Right cardiac atrium (tissue), 5 donors: Measurements from ENCODE around the gene VWA1. TPM values are rescaled to one million over a fixed set of nuclear protein-coding genes. Genes with fewer than 3 reads are reported as not detected.
"Not testable (repeated sequence)": the region's sequence is repeated elsewhere in the genome, so short reads cannot be mapped to it uniquely, and the experiment has no call there.

ENCODE experiments used
- ATAC-seq, 2 donors: fragments of 200-7000 bp; cut with Tn5 transposase; one replicate each; pipeline versions ENCODE4 v1.8.0 to v1.9.1; 2020; ENCODE audit warnings: moderate library complexity in 2 of 2, mild to moderate bottlenecking in 1 of 2
- DNase-seq, 3 donors: peaks; one replicate each; pipeline ENCODE4 v3.0.0-alpha.2; 2020
- H3K27ac ChIP-seq: one replicate; pipeline ENCODE4 v1.5.1; 2013; ENCODE audit warnings: mild to moderate bottlenecking, low read length, control low read depth, moderate library complexity
- H3K27me3 ChIP-seq: one replicate; pipeline ENCODE4 v1.6.1; 2013; ENCODE audit not compliant: control insufficient read depth, insufficient read depth
- H3K4me1 ChIP-seq: one replicate; pipeline ENCODE4 v1.6.1; 2013; ENCODE audit warnings: low read length; ENCODE audit not compliant: control insufficient read depth, insufficient read depth
- H3K4me3 ChIP-seq: one replicate; pipeline ENCODE4 v1.5.1; 2013; ENCODE audit warnings: low read length, control low read depth
- H3K9me3 ChIP-seq: one replicate; pipeline ENCODE4 v1.6.1; 2013; ENCODE audit warnings: low read length; ENCODE audit not compliant: control insufficient read depth
- WGBS: extraction: QIAGEN DNeasy Blood & Tissue Kit; methylation state at CpG from one replicate; pipeline ENCODE4 v1.1.7; 2013; 5-methylcytosine and 5-hydroxymethylcytosine counted together
- intact Hi-C, 4 donors: fragments of 100-400 bp; cut with DNase I; formaldehyde crosslinking; loops; one replicate each; pipeline versions ENCODE4 v1.11.0 to v1.14.0; 2022 to 2023
- polyA plus RNA-seq: library from polyadenylated mRNA; stranded (reverse); fragments of 200-250 nt; gene quantifications from one replicate; pipeline ENCODE4 v1.2.3, GENCODE V29; 2013
- total RNA-seq, 4 donors: library from RNA; stranded (reverse); fragmentation: NEBNext Ultra II Directional; extraction: Animal tissue kit (Norgen Biotek cat#: 25700); gene quantifications; one replicate each; pipeline ENCODE4 v1.2.1, GENCODE V29; 2021
- donor health status: healthy with polysubstance abuse.
- donor health status: DM: no; HTN: yes; CAD: no.
- donor health status: DM: no; HTN: no; CAD: no.
- donor health status: DM: no; HTN: yes; CAD: no; lungs with severe emphysema.
- donor health status: DM: yes; HTN: yes; CAD: no.

The VWA1 gene
- total and polyA plus RNA-seq, 5 donors = 17.3 to 38.6 (median 25.1) TPM

- intact Hi-C loops = no loop called here
- no peaks in the 10 kb centered on the region for H3K27me3 ChIP-seq
- H3K4me1 ChIP-seq = no peaks in the 10 kb centered on the region
- no peak for ATAC-seq
- no peaks in the 10 kb centered on the region for H3K9me3 ChIP-seq
- WGBS = 71% methylated on average over 12 of the region's 12 CpGs
- H3K27ac ChIP-seq = no peak overlapping the region
- DNase-seq = peak in 1 of 3 donors; percentile 40
- no peak overlapping the region for H3K4me3 ChIP-seq
Observed at GRCh38 chr1:1425426-1425752, 10.1 kb upstream of the VWA1 start.

DNA sequence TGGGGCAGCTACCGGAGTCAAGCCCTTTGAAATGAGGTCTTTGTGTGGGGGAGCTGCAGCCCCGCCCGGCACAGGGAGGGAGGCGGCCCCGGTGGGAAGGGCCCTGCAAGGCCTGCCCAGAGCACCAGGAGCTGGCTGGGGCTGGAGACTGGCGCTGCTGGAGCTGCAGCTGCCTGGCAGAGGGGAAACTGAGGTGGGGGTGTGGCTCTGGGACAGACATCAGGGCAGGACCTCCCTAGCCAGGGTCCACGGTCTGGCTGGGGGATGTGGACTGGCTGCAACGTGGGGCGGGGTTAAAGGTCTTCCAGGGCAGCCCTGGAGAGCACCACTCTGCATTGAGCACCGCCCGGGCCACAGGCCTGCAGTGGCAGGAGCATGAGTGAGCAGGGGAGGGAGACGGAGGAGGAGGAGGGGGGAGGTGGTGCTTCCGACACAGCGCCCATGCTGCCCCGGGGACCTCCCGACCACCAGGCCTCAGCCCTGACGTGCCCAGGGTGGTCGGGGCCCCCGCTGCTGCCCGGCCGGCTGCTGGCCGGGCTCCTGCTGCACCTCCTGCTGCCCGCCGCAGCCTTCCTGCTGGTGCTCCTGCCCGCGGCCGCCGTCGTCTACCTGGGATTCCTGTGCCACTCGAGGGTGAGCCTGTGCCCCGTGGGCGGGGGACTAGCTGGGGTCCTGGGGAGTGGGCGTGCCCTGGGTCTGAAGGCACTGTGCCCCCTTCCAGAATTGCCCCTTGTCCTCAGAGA, 9.6 kb upstream of the VWA1 start:
- H3K4me3 ChIP-seq = no peak overlapping the region
- peaks cover 3% of the 10 kb centered on the region for H3K4me1 ChIP-seq
- H3K27me3 ChIP-seq = no peaks in the 10 kb centered on the region
- no peaks in the 10 kb centered on the region for H3K9me3 ChIP-seq
- intact Hi-C loops = no loop called here
- H3K27ac ChIP-seq = no peak overlapping the region
- DNase-seq (peak in 2 of 3 donors; percentile 41 to 59), ATAC-seq (no peak)
- 59% methylated on average over 33 of the region's 33 CpGs for WGBS

DNA sequence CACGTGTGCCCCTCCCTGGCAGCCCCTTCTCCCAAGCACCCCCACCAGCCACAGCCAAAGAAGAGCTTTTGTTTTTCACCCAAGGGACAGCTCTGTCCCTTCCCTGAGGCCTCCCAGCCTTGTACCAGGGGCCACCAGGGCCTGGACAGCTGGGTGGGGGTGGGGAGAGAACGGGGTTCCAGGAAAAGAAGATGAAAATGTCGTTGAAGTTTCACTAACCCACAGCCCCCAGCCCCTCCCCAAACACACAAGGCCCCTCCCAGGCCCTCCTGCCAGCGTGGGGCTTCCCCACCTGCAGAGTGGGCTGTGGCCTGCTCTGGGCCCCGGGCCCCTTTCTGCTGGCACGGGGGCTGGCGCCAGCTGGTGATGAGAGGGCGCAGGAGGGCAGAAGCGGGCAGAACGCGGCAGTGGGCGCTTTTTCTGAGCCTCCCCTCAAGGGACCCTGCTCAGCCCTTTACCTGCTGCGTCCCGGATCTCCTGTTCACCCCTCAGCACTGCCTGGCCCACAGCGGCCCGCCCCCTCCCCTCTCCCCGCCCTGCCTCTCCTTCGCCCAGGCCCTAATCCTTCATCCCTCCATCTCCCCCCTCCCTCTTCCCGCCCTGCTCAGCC, 8.9 kb upstream of the VWA1 start:
- peak in 2 of 3 donors; percentile 16 to 55 for DNase-seq
- whole genome bisulfite sequencing = 47% methylated on average over 19 of the region's 19 CpGs
- no peak for ATAC-seq
- intact Hi-C loops = no loop called here
- H3K9me3 ChIP-seq = no peaks in the 10 kb centered on the region
- H3K4me3 ChIP-seq = no peak overlapping the region
- H3K27ac ChIP-seq = no peak overlapping the region
- peaks cover 3% of the 10 kb centered on the region for H3K4me1 ChIP-seq
- H3K27me3 ChIP-seq = no peaks in the 10 kb centered on the region

GRCh38 chr1:1427106-1427819, 8.2 kb upstream of the VWA1 start:
- intact Hi-C loops = no loop called here
- no peaks in the 10 kb centered on the region for H3K27me3 ChIP-seq
- peak overlapping the region; percentile 74 for H3K4me3 ChIP-seq
- ATAC-seq = peak in 1 of 2 donors; percentile 25
- no peaks in the 10 kb centered on the region for H3K9me3 ChIP-seq
- no peak overlapping the region for H3K27ac ChIP-seq
- peaks cover 4% of the 10 kb centered on the region for H3K4me1 ChIP-seq
- WGBS = 15% methylated on average over 66 of the region's 66 CpGs
- DNase-seq = peak; percentile 41 to 71 (median 63)

- no peak for DNase-seq
- no peak for ATAC-seq
- peak overlapping the region; percentile 74 for H3K4me3 ChIP-seq
- intact Hi-C loops = no loop called here
- peaks cover 6% of the 10 kb centered on the region for H3K4me1 ChIP-seq
- H3K9me3 ChIP-seq = no peaks in the 10 kb centered on the region
- H3K27me3 ChIP-seq = no peaks in the 10 kb centered on the region
- WGBS = 0% methylated on average over 17 of the region's 22 CpGs
- H3K27ac ChIP-seq = no peak overlapping the region
Observed at GRCh38 chr1:1427820-1428148, 7.7 kb upstream of the VWA1 start.

DNA sequence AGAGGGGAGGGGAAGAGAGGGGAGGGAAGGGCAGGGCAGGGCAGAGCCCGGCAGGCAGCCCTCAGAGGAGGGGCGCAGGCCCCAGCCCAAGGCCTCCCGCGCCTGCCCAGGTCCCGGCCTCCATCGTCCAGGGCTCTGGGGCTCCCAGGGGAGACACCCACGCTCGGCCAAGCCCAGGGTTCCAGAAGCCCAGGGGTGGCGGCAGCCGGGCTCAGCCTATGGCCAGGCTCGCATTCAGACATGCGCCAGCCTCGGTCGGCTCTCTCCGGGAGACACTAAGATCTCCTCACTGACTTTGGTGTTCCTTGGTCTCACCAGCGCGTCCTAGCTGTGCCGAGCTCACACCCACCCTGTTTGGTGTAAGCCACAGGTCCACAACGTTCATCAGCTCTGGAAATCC, 7.3 kb upstream of the VWA1 start:
- H3K4me3 ChIP-seq = no peak overlapping the region
- no peaks in the 10 kb centered on the region for H3K27me3 ChIP-seq
- no peak overlapping the region for H3K27ac ChIP-seq
- DNase-seq (peak in 2 of 3 donors; percentile 57 to 65), ATAC-seq (no peak)
- WGBS = 74% methylated on average over 19 of the region's 19 CpGs
- intact Hi-C loops = no loop called here
- H3K4me1 ChIP-seq = peaks cover 6% of the 10 kb centered on the region
- H3K9me3 ChIP-seq = no peaks in the 10 kb centered on the region

DNA sequence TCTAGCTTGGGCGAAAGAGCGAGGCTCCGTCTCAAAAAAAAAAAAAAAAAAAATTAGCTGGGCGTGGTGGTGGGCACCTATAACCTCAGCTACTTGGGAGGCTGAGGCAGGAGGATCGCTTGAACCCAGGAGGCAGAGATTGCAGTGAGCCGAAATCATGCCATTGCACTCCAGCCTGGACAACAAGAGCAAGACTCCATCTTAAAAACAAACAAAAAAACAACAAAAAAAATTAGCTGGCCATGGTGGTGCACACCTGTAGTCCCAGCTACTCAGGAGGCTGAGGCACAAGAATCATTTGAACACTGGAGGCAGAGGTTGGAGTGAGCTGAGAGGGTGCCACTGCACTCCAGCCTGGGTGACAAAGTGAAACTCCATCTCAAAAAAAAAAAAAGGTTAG, 6.5 kb upstream of the VWA1 start:
- H3K27ac ChIP-seq, H3K9me3 ChIP-seq, H3K4me1 ChIP-seq, H3K4me3 ChIP-seq, H3K27me3 ChIP-seq, intact Hi-C loops, ATAC-seq: not testable (repeated sequence)
- peak in 1 of 3 donors; percentile 9 for DNase-seq
- 97% methylated on average over 6 of the region's 6 CpGs for WGBS

DNA sequence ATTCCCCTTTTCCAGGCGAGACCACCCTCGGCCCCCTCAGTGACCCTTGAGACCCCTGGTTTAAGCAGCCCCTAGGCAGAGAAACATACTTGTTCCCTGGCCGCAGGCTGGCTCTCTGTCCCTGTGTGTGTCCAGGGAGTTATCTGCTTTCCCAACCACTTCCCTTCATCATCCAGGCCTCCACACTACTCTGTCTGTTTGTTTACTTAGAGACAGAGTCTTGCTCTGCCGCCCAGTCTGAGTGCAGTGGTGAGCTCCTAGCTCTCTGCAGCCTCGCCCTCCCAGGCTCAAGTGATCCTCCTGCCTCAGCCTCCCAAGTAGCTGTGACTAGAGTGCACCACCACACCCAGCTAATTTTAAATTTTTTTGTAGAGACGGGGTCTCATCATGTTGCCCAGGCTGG, 5.8 kb upstream of the VWA1 start:
- intact Hi-C loops = no loop called here
- H3K4me3 ChIP-seq = no peak overlapping the region
- ATAC-seq (no peak), DNase-seq (peak in 2 of 3 donors; percentile 54 to 72)
- no peaks in the 10 kb centered on the region for H3K27me3 ChIP-seq
- 60% methylated on average over 6 of the region's 6 CpGs for WGBS
- peak overlapping the region; percentile 39 for H3K27ac ChIP-seq
- H3K9me3 ChIP-seq = no peaks in the 10 kb centered on the region
- H3K4me1 ChIP-seq = peaks cover 6% of the 10 kb centered on the region

- no peaks in the 10 kb centered on the region for H3K27me3 ChIP-seq
- DNase-seq = peak; percentile 83 to 94 (median 94)
- intact Hi-C loops = no loop called here
- 22% methylated on average over 35 of the region's 35 CpGs for WGBS
- peak overlapping the region; percentile 74 for H3K27ac ChIP-seq
- no peaks in the 10 kb centered on the region for H3K9me3 ChIP-seq
- ATAC-seq = peak; percentile 30 to 49
- no peak overlapping the region for H3K4me3 ChIP-seq
- peaks cover 6% of the 10 kb centered on the region for H3K4me1 ChIP-seq
Observed at GRCh38 chr1:1430114-1430982, 5.1 kb upstream of the VWA1 start.

DNA sequence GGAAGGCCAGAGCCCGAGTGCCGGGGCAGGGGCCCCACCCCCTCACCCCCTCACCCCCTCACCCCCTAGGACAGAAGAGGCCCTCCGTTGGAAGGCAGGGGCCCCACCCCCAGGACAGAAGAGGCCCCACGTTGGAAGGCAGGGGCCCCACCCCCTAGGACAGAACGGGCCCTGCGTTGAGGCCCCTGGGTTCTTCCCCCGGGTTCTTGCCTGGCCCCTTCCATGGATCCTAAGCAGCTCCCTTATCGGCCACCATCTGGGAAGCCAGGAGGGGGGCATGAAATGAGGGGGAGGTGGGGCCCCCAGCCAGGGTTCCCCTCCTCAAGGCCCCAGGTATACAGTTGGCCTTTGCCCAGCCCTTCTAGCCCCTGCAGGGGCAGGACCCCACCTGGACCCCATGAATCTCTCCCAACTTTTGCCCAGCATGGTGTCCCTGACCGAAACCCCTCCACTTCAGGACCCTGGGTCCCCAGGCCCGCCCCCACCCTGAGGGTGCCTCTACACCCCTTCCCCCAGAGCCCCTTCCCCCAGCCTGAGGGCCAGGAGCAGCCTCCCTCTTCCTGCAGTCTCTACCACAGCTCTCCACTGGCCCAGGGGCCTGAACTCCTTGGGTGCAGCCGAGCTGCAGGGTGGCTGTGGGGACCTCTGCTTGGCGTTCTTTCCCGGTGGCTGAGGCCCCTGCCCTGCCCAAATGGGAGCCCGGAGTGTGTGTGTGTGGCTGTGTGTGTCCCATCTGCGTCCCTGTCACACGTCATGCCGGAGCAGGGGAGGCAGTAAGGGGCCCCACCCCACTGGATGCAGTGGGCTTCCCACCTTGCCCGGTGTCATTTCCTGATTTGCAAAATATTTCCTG, 4.3 kb upstream of the VWA1 start:
- peak; percentile 57 to 76 (median 68) for DNase-seq
- H3K4me1 ChIP-seq = peaks cover 6% of the 10 kb centered on the region
- H3K4me3 ChIP-seq = no peak overlapping the region
- no peak for ATAC-seq
- H3K27ac ChIP-seq = peak overlapping the region; percentile 74
- no peaks in the 10 kb centered on the region for H3K9me3 ChIP-seq
- 37% methylated on average over 18 of the region's 18 CpGs for WGBS
- intact Hi-C loops = no loop called here
- no peaks in the 10 kb centered on the region for H3K27me3 ChIP-seq
